Stimulated activated memory B cell treated with anti-CD40 and anti-IgM and Interleukin-4, amounts not matched to agents 10 μg/mL and 1 μg/mL and 100 μg/mL, for 72 hours (primary cell): ENCODE data around the gene PI4K2B.
"Not testable (repeated sequence)": the region's sequence is repeated elsewhere in the genome, so short reads cannot be mapped to it uniquely, and the experiment has no call there.

Experiments used
- ATAC-seq: fragments of 150-1000 bp; cut with Tn5 transposase; 2 replicates; pipeline ENCODE4 v1.10.0; 2021
- H3K27ac Mint-ChIP-seq: one replicate; pipeline ENCODE4 v1.8.0; 2022; ENCODE audit warnings: mild to moderate bottlenecking, mixed read lengths
- H3K27me3 Mint-ChIP-seq: one replicate; pipeline ENCODE4 v1.8.0; 2022; ENCODE audit warnings: mixed read lengths
- H3K36me3 Mint-ChIP-seq: one replicate; pipeline ENCODE4 v1.8.0; 2022; ENCODE audit warnings: mixed read lengths
- H3K4me1 Mint-ChIP-seq: one replicate; pipeline ENCODE4 v1.8.0; 2022; ENCODE audit warnings: mixed read lengths
- H3K4me3 Mint-ChIP-seq: one replicate; pipeline ENCODE4 v1.8.0; 2022; ENCODE audit warnings: mild to moderate bottlenecking, moderate library complexity, mixed read lengths
- H3K9me3 Mint-ChIP-seq: one replicate; pipeline ENCODE4 v1.8.0; 2022; ENCODE audit warnings: mixed read lengths

PI4K2B gene

GRCh38 chr4:25234390-25235370 is 847 bp downstream of the PI4K2B start:
- Mint-ChIP-seq H3K27ac (peak overlapping the region; percentile 98), H3K9me3 (peaks cover 5% of the 10 kb centered on the region), H3K27me3 (no peaks in the 10 kb centered on the region), H3K36me3 (peaks cover 32% of the 10 kb centered on the region), H3K4me3 (peak overlapping the region; percentile 97), H3K4me1 (peaks cover 38% of the 10 kb centered on the region)
- ATAC-seq: peak; percentile 69

GRCh38 chr4:25235401-25235800 is 1.6 kb downstream of the PI4K2B start:
- Mint-ChIP-seq H3K27me3 (no peaks in the 10 kb centered on the region), H3K4me1 (peaks cover 45% of the 10 kb centered on the region), H3K36me3 (peaks cover 25% of the 10 kb centered on the region), H3K27ac (peak overlapping the region; percentile 98), H3K4me3 (peak overlapping the region; percentile 97), H3K9me3 (peaks cover 5% of the 10 kb centered on the region)
- ATAC-seq: no peak

GRCh38 chr4:25236030-25236429 is 2.2 kb downstream of the PI4K2B start:
- Mint-ChIP-seq H3K36me3 (peaks cover 19% of the 10 kb centered on the region), H3K4me1 (peaks cover 49% of the 10 kb centered on the region), H3K27ac (peak overlapping the region; percentile 98)
- not testable (repeated sequence) for H3K4me3 Mint-ChIP-seq, ATAC-seq, H3K27me3 Mint-ChIP-seq, H3K9me3 Mint-ChIP-seq

GRCh38 chr4:25236971-25237370 is 3.1 kb downstream of the PI4K2B start:
- H3K36me3 Mint-ChIP-seq: peaks cover 12% of the 10 kb centered on the region
- no peak for ATAC-seq
- H3K27ac Mint-ChIP-seq: no peak overlapping the region
- no peaks in the 10 kb centered on the region for H3K27me3 Mint-ChIP-seq
- H3K4me1 Mint-ChIP-seq: peaks cover 53% of the 10 kb centered on the region
- H3K9me3 Mint-ChIP-seq: no peaks in the 10 kb centered on the region
- H3K4me3 Mint-ChIP-seq: no peak overlapping the region

- H3K4me1 Mint-ChIP-seq: peaks cover 51% of the 10 kb centered on the region
- no peaks in the 10 kb centered on the region for H3K27me3 Mint-ChIP-seq
- no peaks in the 10 kb centered on the region for H3K9me3 Mint-ChIP-seq
- no peak overlapping the region for H3K4me3 Mint-ChIP-seq
- ATAC-seq: no peak
- H3K27ac Mint-ChIP-seq: peak overlapping the region; percentile 30
- peaks cover 12% of the 10 kb centered on the region for H3K36me3 Mint-ChIP-seq
Observed at GRCh38 chr4:25238052-25238451, 4.2 kb downstream of the PI4K2B start.

- ATAC-seq, H3K4me3 Mint-ChIP-seq, H3K9me3 Mint-ChIP-seq, H3K27me3 Mint-ChIP-seq: not testable (repeated sequence)
- H3K4me1 Mint-ChIP-seq: peaks cover 53% of the 10 kb centered on the region
- peak overlapping the region; percentile 65 for H3K27ac Mint-ChIP-seq
- peaks cover 20% of the 10 kb centered on the region for H3K36me3 Mint-ChIP-seq
Observed at GRCh38 chr4:25239528-25239927, 5.7 kb downstream of the PI4K2B start.

GRCh38 chr4:25240754-25241210 is 6.9 kb downstream of the PI4K2B start:
- not testable (repeated sequence) for H3K27me3 Mint-ChIP-seq, H3K9me3 Mint-ChIP-seq
- Mint-ChIP-seq H3K4me3 (peak overlapping the region; percentile 44), H3K4me1 (peaks cover 43% of the 10 kb centered on the region), H3K36me3 (peaks cover 30% of the 10 kb centered on the region), H3K27ac (peak overlapping the region; percentile 65)
- ATAC-seq: peak; percentile 34

- not testable (repeated sequence) for H3K4me3 Mint-ChIP-seq, H3K9me3 Mint-ChIP-seq, H3K27me3 Mint-ChIP-seq, H3K27ac Mint-ChIP-seq, ATAC-seq
- peaks cover 37% of the 10 kb centered on the region for H3K36me3 Mint-ChIP-seq
- H3K4me1 Mint-ChIP-seq: peaks cover 44% of the 10 kb centered on the region
Observed at GRCh38 chr4:25242195-25242594, 8.4 kb downstream of the PI4K2B start.

- peaks cover 41% of the 10 kb centered on the region for H3K36me3 Mint-ChIP-seq
- peaks cover 37% of the 10 kb centered on the region for H3K4me1 Mint-ChIP-seq
- H3K27ac Mint-ChIP-seq: no peak overlapping the region
- no peaks in the 10 kb centered on the region for H3K27me3 Mint-ChIP-seq
- H3K4me3 Mint-ChIP-seq: no peak overlapping the region
- H3K9me3 Mint-ChIP-seq: peaks cover 3% of the 10 kb centered on the region
- ATAC-seq: no peak
Observed at GRCh38 chr4:25245181-25245580, 11.3 kb downstream of the PI4K2B start.

GRCh38 chr4:25246680-25247611 is 13.1 kb downstream of the PI4K2B start:
- Mint-ChIP-seq H3K4me3 (no peak overlapping the region), H3K9me3 (peaks cover 3% of the 10 kb centered on the region), H3K27me3 (no peaks in the 10 kb centered on the region), H3K27ac (no peak overlapping the region), H3K36me3 (peaks cover 46% of the 10 kb centered on the region), H3K4me1 (peaks cover 40% of the 10 kb centered on the region)
- ATAC-seq: peak; percentile 20

- H3K27me3 Mint-ChIP-seq, H3K4me3 Mint-ChIP-seq, H3K27ac Mint-ChIP-seq, H3K9me3 Mint-ChIP-seq, ATAC-seq: not testable (repeated sequence)
- Mint-ChIP-seq H3K4me1 (peaks cover 52% of the 10 kb centered on the region), H3K36me3 (peaks cover 44% of the 10 kb centered on the region)
Observed at GRCh38 chr4:25248875-25249274, 15.0 kb downstream of the PI4K2B start.

GRCh38 chr4:25249494-25249893 is 15.7 kb downstream of the PI4K2B start:
- ATAC-seq, H3K27ac Mint-ChIP-seq, H3K9me3 Mint-ChIP-seq, H3K4me3 Mint-ChIP-seq, H3K27me3 Mint-ChIP-seq: not testable (repeated sequence)
- Mint-ChIP-seq H3K36me3 (peaks cover 38% of the 10 kb centered on the region), H3K4me1 (peaks cover 47% of the 10 kb centered on the region)

- peaks cover 38% of the 10 kb centered on the region for H3K36me3 Mint-ChIP-seq
- peaks cover 3% of the 10 kb centered on the region for H3K9me3 Mint-ChIP-seq
- no peak overlapping the region for H3K4me3 Mint-ChIP-seq
- no peaks in the 10 kb centered on the region for H3K27me3 Mint-ChIP-seq
- H3K27ac Mint-ChIP-seq: no peak overlapping the region
- H3K4me1 Mint-ChIP-seq: peaks cover 43% of the 10 kb centered on the region
- no peak for ATAC-seq
Observed at GRCh38 chr4:25252230-25253070, 18.6 kb downstream of the PI4K2B start.

GRCh38 chr4:25253071-25253445 is 19.2 kb downstream of the PI4K2B start:
- Mint-ChIP-seq H3K4me3 (no peak overlapping the region), H3K36me3 (peaks cover 36% of the 10 kb centered on the region), H3K4me1 (peaks cover 37% of the 10 kb centered on the region), H3K27ac (no peak overlapping the region), H3K9me3 (peaks cover 3% of the 10 kb centered on the region), H3K27me3 (no peaks in the 10 kb centered on the region)
- no peak for ATAC-seq
